ENCODE results near the gene ITFG1. TPM values are rescaled to one million over a fixed set of nuclear protein-coding genes. Genes with fewer than 3 reads are reported as not detected.

ITFG1 gene
- total and polyA plus RNA-seq, 2 of the 13 experiments (the other 11 are each of a cell fraction or from before 2014, with no cell fraction given): 74.5 to 150 TPM

DNA sequence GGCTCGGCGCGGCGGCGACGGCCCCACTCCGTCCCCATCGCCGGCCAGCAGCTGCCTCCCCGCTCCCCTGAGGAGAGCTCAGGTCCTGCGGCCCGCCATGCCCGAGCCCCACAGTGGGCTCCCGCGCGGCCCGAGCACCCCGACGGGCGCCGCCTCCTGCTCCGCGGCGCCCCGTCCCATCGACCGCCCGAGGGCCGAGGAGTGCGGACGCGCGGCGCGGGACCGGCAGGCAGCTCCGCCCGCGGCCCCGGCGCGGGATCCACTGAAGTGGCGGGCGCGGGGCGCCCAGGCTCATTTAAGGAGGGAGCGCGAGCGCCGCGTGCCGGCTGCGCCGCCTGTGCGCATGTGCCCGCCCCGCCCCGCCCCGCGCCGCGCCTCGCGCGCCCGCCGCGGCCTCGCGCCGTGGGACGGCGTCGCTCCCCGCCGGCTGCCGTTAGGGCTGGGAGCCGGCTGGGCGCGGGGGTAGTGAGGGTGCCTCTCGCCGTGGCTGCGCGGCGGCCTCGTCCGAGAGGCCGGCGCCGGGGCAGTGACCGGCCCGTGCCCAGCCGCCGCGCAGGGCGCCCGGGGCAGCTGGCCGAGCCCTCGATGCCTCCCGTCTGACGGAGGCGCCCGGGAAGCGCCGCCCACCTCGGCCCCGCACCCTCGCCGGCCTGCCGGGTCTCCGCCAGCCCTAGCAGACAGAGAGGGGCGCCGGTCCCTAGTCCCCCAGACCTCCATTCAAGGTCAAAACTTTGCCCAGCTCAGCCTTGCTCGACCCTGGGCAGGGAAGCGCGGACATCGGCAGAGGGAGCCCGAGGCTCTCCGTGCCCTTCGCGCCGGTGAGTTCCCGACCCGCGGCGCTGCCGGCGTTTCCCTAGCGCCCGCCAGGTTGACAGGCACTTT is 316.9 kb downstream of the ITFG1 start, which contains the start of gene NETO2 (continued):
- TF ChIP-seq UBTF (CRISPR knock-in tag; IDR thresholded peaks at IDR 0.05) (peak; percentile 82), TCF7L2 (IDR thresholded peaks at IDR 0.05; ENCODE audit: low read depth, low read length) (no peak), CHD4 (IDR thresholded peaks at IDR 0.05; ENCODE audit: borderline replicate concordance, low read length) (no peak), ZNF572 (CRISPR knock-in tag; IDR thresholded peaks at IDR 0.05) (no peak), ZNF225 (CRISPR knock-in tag; IDR thresholded peaks at IDR 0.05) (peak; percentile 65; the same call in 1 of the 2 replicates), ZNF83 (CRISPR knock-in tag; IDR thresholded peaks at IDR 0.05; ENCODE audit: borderline replicate concordance) (0 out of 2 replicates have a peak, but pooled peaks have one; percentile 50), GATAD2A (CRISPR knock-in tag; IDR thresholded peaks at IDR 0.05) (0 out of 2 replicates have a peak, but pooled peaks have one; percentile 36), MEIS2 (CRISPR knock-in tag; IDR thresholded peaks at IDR 0.05) (0 out of 2 replicates have a peak, but pooled peaks have one; percentile 46), NAIF1 (CRISPR knock-in tag; IDR thresholded peaks at IDR 0.05; ENCODE audit: borderline replicate concordance) (no peak), MBD4 (IDR thresholded peaks at IDR 0.05; ENCODE audit: borderline replicate concordance, low read length) (no peak), NCOR1 (IDR thresholded peaks at IDR 0.05; ENCODE audit: borderline replicate concordance, low read length) (no peak), ZSCAN31 (CRISPR knock-in tag; IDR thresholded peaks at IDR 0.05; ENCODE audit: low read depth) (peak; percentile 63; the same call in 1 of the 2 replicates), PRDM15 (CRISPR knock-in tag; IDR thresholded peaks at IDR 0.05) (no peak), ZSCAN12 (CRISPR knock-in tag; IDR thresholded peaks at IDR 0.05) (0 out of 2 replicates have a peak, but pooled peaks have one; percentile 21), NPAS2 (CRISPR knock-in tag; IDR thresholded peaks at IDR 0.05; ENCODE audit: borderline replicate concordance) (no peak), ZFP41 (CRISPR knock-in tag; IDR thresholded peaks at IDR 0.05; ENCODE audit: borderline replicate concordance) (no peak), ARNTL (CRISPR knock-in tag; IDR thresholded peaks at IDR 0.05) (0 out of 2 replicates have a peak, but pooled peaks have one; percentile 26), FOXC1 (CRISPR knock-in tag; IDR thresholded peaks at IDR 0.05; ENCODE audit: borderline replicate concordance) (peak; percentile 36; the same call in 1 of the 2 replicates), ZNF263 (CRISPR knock-in tag; IDR thresholded peaks at IDR 0.05) (0 out of 2 replicates have a peak, but pooled peaks have one; percentile 13)
- TF ChIP-seq, protein P1, sequence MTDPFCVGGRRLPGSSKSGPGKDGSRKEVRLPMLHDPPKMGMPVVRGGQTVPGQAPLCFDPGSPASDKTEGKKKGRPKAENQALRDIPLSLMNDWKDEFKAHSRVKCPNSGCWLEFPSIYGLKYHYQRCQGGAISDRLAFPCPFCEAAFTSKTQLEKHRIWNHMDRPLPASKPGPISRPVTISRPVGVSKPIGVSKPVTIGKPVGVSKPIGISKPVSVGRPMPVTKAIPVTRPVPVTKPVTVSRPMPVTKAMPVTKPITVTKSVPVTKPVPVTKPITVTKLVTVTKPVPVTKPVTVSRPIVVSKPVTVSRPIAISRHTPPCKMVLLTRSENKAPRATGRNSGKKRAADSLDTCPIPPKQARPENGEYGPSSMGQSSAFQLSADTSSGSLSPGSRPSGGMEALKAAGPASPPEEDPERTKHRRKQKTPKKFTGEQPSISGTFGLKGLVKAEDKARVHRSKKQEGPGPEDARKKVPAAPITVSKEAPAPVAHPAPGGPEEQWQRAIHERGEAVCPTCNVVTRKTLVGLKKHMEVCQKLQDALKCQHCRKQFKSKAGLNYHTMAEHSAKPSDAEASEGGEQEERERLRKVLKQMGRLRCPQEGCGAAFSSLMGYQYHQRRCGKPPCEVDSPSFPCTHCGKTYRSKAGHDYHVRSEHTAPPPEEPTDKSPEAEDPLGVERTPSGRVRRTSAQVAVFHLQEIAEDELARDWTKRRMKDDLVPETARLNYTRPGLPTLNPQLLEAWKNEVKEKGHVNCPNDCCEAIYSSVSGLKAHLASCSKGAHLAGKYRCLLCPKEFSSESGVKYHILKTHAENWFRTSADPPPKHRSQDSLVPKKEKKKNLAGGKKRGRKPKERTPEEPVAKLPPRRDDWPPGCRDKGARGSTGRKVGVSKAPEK (CRISPR knock-in tag; IDR thresholded peaks at IDR 0.05; ENCODE audit: borderline replicate concordance): no peak

Data from HepG2 (cell line).